IPS-NIHi7 (cell line): Measurements from ENCODE around the gene ATP5F1E.
A peak's percentile ranks its signal among the peaks of the same experiment; 100 is the strongest.
"Not testable (repeated sequence)": the region's sequence is repeated elsewhere in the genome, so short reads cannot be mapped to it uniquely, and the experiment has no call there.

Experiments used
- DNase-seq: peaks from one replicate; pipeline ENCODE4 v3.0.0; 2012; ENCODE audit warnings: mixed read lengths; ENCODE audit errors: extremely low spot score

The ATP5F1E gene

DNA sequence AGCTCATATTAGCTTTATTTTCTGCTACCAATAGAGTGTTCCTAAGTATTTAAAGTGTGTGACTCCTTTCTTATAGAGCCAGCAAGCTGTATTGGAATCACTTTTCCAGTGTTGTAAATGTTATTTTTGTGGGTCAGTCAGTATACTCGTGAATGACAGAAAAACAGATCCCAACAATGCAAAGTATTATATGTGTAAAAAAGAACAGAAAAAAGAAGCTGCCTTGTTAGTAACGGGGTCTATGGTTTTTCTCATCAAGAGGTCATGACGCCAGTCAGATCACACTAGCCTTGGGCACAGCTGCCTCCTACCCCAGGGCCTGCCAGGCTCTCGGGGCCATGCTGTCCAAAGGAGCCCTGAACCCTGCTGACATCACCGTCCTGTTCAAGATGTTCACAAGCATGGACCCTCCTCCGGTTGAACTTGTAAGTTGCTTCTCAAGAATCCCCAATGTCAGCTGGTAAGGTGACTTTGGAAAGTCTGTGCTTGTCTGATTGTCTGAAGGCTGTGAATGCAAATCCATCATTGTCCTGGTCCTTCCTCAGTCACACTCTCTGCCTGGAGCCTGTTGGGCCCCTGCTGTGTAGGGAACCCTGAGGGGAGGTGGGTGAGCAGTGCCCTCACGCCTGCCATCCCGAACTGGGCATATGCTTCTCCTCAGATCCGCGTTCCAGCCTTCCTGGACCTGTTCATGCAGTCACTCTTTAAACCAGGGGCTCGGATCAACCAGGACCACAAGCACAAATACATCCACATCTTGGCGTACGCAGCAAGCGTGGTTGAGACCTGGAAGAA, 41.3 kb downstream of the ATP5F1E start:
- no peak for DNase-seq

DNA sequence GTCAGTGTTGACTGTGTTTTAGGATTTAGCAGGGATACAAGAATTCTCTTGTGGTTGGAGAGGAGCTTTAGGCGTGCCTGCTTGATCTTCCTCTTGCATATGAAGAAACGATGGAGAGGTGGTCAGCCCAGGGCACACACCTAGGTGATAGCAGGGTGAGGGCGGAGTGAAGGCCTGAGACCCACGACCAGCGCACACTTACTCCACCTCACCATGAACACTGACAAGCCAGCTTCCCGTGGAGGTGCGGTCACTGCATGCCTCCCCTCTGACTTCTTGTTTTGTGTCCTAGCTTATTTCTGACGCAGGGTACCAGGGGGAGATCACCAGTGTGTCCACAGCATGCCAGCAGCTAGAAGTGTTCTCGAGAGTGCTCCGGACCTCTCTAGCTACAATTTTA, 42.9 kb downstream of the ATP5F1E start:
- no peak for DNase-seq

DNA sequence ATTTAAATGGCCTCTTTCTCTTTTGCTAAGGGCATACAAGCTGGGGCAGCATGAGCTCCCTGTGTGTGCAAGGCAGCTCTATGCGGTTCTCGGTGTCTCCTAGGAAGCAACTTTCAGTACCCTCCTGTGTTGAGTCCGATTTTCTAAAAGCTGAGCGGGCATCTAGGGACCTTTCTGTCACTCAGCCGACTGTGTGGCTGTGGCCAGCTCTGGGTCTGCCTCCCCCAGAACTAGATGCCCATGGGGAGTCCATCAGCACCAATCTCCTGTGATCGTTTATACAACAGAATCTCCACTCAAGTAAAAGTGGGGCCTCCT, 43.6 kb downstream of the ATP5F1E start:
- DNase-seq, result no peak

DNA sequence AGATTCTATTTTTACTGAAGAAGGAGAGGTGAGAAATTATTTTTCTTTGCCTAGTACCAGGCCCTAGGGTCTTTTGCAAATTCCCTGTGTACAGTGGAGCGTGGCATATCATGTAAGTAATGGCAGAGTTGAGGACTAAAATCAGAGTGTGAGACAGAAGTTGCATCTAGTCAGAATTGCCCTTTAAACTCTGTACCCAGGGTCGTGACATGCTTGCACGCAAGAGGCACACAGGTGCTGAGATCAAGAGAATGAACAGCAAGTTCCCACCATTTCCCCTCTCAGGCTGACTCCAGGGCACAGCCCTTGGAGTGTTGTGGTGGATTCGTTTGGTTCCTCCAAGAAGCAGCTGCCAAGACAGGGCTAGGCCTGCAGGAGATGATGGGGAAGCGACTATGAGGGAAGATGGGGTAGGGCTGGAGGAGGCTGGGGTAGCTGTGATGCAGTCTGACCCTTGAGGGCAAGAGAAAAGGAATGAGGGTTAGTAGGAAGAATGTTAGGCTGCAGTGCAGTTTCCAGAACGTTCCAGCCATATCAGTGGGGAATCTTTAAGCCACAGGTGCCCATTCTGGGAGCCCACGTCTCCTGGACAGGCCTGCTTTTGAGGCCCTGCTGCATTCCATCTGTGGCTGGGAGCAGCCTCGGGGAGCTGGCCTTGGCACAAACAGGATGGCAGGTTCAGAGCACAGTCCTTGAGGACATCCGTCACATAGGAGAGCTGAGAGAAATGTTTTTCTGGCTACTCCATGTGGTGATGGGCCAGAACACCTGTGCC, 44.2 kb downstream of the ATP5F1E start:
- no peak for DNase-seq

DNA sequence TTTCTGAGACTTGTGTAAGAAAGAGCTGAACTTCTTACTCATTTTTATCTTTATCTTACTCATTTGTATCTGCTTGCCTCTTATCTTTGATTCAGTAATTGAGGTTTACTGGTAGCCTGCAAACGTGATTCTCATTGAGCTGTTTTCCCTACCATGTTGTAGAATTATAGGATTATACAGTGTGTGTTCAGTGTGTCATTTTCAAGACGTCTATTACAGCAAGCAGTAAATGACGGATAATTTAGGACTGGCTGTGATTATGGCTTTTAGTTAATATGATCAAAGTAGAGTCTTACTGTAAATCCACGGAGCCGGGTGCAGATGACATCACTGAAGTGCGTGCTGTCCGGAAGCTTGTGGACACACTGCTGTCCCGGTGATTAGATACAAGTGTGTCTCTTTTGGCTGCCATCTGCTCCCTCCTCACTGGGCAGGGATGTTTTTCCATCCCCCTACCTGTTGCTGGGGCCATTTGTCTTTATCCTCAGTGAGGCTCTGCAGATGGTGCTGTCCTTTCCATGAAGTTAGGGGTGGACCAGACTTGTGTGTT, 45.1 kb downstream of the ATP5F1E start:
- DNase-seq, result no peak

DNA sequence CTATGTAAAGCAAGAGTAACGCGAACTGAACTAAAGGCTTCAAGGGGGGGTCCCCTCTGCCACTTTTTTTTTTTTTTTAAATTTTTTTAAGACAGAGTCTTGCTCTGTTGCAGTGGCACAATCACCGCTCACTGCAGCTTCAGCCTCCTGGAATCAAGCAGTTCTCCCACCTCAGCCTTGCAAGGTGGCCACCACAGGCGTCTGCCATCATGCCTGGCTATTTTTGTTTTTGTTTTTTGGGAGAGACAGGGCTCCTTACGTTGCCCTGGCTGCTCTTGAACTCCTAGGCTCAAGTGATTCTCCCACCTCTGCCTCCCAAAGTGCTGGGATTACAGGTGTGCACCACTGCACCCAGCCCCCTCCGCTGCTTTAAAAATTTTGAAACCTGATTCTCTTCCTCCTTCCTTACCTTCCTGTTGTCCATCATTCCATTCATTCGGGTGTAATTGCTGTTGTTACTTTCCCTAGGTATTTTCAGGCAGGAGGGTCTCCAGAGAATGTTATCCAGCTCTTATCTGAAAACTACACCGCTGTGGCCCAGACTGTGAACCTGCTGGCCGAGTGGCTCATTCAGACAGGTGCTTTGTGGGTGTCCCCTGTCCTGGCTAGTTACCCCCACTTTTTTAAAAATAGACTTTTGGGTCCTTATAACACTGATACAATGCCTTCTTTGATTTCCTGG, 45.7 kb downstream of the ATP5F1E start:
- DNase-seq, result no peak

DNA sequence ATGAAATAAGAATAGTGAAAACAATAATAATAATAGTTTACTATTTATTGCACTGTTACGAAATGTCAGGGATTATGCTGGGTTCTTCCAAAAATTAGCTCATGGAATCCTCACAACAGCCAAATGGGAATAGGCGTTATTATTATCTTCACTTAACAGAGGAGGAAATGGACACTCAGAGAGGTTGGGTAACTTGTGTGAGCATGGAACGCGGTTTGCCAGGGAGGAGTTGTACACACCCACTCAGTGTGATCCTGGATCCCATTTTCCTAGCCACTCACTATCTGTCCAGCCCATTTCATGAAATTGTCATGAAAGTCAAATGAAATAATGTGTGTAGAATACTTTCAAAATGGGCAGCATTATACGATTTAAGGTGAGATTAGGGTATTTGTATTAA, 46.5 kb downstream of the ATP5F1E start:
- no peak for DNase-seq

DNA sequence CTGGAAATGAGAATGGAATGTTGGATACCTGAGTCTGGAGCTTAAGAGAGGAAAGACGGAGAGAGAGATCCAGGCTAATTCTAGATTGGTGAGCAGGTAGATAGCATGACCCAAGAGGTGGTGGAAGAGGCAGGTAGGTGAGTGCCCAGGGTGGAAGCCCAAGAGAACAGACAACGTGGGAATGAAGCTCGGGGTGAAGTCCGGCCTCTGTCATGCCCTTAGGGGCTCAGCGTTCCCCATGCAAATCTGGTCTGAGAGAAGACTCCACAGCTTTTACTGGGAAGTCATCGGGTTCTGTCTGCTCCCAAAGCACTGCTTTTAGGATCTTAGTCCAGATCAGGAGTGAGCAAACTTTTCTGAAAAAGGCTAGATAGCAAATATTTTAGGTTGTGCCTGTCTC, 47.4 kb downstream of the ATP5F1E start:
- DNase-seq, result no peak

DNA sequence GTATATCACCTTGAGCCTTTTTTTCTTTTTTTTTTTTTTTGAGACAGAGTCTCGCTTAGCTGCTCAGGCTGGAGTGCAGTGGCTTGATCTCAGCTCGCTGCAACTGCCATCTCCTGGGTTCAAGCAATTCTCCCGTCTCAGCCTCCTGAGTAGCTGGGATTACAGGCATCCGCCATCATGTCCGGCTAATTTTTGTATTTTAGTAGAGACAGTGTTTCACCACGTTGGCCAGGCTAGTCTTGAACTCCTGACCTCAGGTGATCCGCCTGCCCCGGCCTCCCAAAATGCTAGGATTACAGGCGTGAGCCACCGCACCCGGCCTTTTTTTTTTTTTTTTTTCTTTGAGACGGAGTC, 49.0 kb downstream of the ATP5F1E start:
- DNase-seq, result not testable (repeated sequence)

DNA sequence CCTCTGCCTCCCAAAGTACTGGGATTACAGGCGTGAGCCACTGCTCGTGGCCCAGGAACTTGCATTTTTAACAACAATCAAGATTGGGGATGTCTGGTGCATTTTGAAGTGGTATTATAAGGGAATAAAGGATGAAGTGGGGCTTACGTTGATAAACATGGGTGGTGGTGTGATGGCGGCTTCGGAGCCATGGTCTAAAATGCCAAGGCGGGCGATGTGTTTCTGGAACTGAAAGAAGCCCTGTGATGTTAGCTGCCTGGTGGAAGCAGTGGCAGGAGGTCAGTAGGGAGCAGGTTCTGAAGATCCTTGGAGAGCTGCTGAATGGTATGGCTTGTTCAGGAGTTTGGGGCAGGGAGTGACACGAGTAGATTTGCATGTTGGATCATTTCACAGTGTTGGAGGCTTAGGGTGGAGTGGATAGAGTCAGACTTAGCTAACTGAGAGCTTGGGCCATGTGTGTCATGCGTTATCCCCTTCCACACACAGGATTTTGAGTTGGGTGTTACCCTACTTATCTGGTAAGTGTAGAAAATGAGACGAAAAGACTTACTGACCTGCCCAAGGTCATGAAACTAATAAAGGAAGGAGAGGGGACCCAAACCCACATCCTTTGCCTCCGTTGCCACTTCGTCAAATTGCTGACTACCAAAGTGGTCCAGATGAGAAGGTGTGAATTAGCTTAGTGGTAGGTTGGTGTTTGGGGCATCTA, 49.6 kb downstream of the ATP5F1E start:
- DNase-seq, result no peak

DNA sequence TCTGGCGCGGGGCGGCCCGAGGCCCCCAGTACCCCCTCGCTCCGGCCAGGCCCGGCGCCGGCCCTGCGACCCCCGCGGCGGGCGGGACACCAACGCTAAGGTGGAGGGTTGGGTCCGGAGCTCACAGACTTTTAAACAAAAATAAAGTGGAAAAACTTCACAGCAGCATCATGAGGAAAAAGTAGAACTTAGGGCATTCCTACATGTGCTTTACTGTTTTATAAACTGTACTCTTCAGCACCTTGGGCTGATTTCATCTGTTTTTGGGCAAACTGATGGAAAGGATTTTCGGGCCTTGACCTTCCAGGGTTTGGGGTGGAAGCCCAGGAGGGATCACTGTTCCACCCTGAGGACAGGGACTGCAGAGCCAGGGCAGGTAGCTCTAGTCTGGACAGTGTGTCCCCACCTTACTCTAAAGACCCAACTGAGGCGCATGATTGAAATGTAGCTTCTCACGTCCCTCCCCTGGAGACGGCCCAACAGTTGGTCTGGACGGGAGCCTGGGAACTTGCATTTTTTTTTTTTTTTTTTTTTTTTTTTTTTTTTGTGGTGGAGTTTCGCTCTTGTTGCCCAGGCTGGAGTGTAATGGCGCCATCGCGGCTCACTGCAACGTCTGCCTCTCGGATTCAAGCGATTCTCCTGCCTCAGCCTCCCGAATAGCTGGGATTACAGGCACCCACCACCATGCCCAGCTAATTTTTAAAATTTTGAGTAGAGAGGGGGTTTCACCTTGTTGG, 50.3 kb downstream of the ATP5F1E start:
- peak; percentile 55 for DNase-seq

DNA sequence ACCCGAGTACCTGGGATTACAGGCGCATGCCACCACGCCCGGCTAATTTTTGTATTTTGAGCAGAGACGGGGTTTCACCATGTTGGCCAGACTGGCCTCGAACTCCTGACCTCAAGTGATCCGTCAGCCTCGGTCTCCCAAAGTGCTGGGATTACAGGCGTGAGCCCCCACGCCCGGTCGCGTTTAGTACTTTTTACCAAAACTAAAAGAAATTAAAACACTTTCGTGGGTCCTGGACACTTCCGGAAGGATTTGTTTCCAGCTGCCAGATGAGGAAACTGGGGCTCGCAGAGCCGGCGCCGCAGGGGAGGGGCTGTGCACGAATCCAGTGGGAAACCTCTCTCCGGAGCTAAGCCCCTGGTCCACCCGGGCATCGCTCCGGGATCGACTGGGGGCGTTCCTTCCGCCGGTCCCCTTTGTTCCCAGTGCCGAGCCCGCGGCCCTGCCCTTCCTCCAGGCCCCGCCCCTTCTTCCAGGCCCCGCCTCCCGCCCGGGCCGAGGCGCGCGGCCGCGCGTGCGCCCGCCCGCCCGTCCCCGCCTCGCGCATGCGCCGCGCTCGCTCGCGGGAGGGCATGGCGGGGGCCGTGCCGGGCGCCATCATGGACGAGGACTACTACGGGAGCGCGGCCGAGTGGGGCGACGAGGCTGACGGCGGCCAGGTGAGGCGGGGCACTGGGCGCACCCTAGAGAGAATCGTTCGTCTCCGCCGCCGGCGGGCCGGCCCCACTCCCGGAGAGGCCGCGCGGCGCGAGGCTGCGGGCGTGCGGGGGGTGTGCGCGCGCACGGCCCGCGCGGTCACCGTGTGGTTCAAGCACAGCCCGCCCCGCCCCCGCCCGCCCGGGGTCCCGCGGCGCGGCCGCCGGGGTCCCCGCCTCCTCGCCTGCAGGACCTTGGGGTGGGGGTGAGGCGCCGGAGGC, 51.2 kb downstream of the ATP5F1E start, which contains the start of gene NELFCD:
NELFCD (plus strand) TSS at position 546 of the 917 bp plus-strand sequence; CDS start at position 600, 54 bp downstream.
- DNase-seq, result peak; percentile 99

DNA sequence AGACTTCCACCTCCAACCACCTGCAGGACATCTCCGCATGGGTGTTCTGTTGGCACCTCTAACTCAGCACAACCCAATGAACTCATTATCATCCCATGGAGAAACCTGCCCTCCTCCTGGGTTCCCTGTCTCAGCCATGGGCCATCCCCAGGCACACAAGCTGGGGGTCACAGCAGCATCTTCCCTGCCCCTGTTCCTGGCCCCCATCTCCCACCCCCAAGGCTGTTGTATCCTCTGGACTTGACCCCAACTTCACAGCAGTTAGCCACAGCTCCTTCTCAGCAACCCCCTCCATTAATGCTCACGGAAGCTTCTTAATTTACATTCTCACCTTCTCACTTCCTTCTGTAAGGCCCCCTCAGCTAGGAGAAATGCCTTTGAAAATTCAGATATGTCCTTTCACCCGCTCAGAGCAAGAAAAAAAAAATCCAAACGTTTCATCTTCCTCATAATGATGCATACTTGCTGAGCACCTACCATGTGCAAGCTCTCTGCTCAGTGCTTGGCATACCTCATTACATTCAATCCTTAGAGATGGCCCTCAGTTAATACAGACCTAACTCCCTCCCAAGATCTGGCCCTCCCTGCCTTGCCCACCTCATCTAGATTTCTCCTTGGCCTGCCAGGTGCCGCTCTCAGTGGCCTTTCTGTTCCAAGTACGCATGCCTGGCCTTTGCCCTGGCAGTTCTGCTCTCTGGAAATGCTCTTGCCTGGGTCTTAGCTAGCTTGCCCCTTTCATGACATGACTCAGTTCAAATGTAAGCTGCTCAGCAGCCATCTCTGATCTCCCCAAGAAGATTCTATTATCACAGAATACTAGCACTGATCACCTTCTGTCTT, 53.6 kb downstream of the ATP5F1E start:
- DNase-seq, result no peak

DNA sequence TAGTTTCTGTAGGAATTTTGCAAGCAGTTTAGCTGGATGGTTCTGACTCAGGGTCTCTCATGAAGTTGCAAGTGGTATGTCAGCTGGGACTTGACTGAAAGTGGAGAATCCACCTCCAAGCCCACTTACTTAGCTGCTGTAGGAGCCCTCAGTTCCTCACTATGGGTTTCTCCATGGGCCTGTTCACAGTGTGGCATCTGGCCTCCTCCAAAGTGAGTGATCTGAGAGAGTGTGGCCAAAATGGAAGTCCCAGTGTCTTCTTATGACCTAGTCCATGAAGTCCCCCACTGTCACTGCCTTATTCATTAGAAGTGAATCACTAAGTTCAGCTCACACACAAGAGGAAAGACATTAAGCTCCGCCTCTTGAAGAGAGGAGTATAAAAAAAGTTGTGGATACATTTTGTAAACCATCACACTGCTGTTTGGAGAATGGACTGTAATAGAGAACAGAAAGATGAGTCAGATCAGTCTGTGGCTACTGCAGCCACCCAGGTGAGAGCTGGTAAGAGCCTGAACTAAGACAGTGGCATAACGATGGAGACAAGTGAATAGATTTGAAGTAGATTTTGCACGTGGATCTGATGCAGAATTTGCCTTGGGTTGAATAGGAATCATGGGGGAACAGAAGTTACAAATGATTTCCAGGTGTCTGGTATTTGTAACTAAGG, 55.9 kb downstream of the ATP5F1E start:
- no peak for DNase-seq
